HFF-Myc (cell line): ENCODE measurements around the gene CFAP126.

Experiments
- DNase-seq: peaks from one replicate; pipeline ENCODE4 v3.0.0-alpha.2; 2011; ENCODE audit warnings: low read depth; ENCODE audit errors: extremely low read depth
- H3K4me3 ChIP-seq: replicated peaks from 2 replicates; pipeline ENCODE4 v1.5.1; 2011; ENCODE audit warnings: low read depth, mild to moderate bottlenecking, control low read depth, low read length
- CTCF ChIP-seq: IDR thresholded peaks from 2 replicates; pipeline ENCODE4 v1.5.1; 2012; ENCODE audit warnings: mild to moderate bottlenecking, low read depth, low read length, control low read depth; ENCODE audit errors: missing control alignments

CFAP126 gene

GRCh38 chr1:161374373-161374772 is 6.7 kb upstream of the CFAP126 start:
- no peak overlapping the region for H3K4me3 ChIP-seq
- DNase-seq = no peak
- TF ChIP-seq CTCF = no peak

GRCh38 chr1:161373442-161373841 is 5.8 kb upstream of the CFAP126 start:
- H3K4me3 ChIP-seq = no peak overlapping the region
- TF ChIP-seq CTCF = no peak
- DNase-seq = no peak

GRCh38 chr1:161365207-161365606 is 2.5 kb downstream of the CFAP126 start:
- no peak overlapping the region for H3K4me3 ChIP-seq
- no peak for TF ChIP-seq CTCF
- no peak for DNase-seq

- TF ChIP-seq CTCF = no peak
- H3K4me3 ChIP-seq = no peak overlapping the region
- DNase-seq = no peak
Measured at GRCh38 chr1:161364332-161364731, 3.3 kb downstream of the CFAP126 start.

- no peak overlapping the region for H3K4me3 ChIP-seq
- DNase-seq = no peak
- no peak for TF ChIP-seq CTCF
Measured at GRCh38 chr1:161359291-161359690, 8.4 kb downstream of the CFAP126 start.

- TF ChIP-seq CTCF = no peak
- no peak for DNase-seq
- no peak overlapping the region for H3K4me3 ChIP-seq
Measured at GRCh38 chr1:161357073-161357472, 10.6 kb downstream of the CFAP126 start.

- no peak for DNase-seq
- TF ChIP-seq CTCF = no peak
- no peak overlapping the region for H3K4me3 ChIP-seq
Measured at GRCh38 chr1:161351482-161351881, 16.2 kb downstream of the CFAP126 start.
